SK-N-SH (cell line): ENCODE measurements around the gene CCDC152. TPM values are rescaled to one million over a fixed set of nuclear protein-coding genes. Genes with fewer than 3 reads are reported as not detected.

ENCODE experiments used
- CTCF ChIA-PET: fragments of 300-600, 350-600 bp; formaldehyde crosslinking; extraction: SDS; loops from one replicate; lab custom pipeline; 2021; lab: Yijun Ruan, JAX
- POLR2A ChIA-PET: fragments of 350-600 bp; sonication (Branson Sonifier 250); formaldehyde crosslinking; extraction: SDS; loops from one replicate; lab custom pipeline; 2020; ENCODE audit warnings: antibody characterized with exemption, inconsistent platforms; lab: Yijun Ruan, JAX
- DNase-seq: peaks from one replicate; pipeline ENCODE4 v3.0.0; 2012
- H2AFZ ChIP-seq: fragments of 200-600 bp; sonication (generic); 2 replicates; pipeline ENCODE4 v1.8.1; 2016; ENCODE audit warnings: antibody characterized with exemption, mild to moderate bottlenecking, low read depth
- H3F3A ChIP-seq: fragments of 200-600 bp; sonication (generic); replicated peaks from 2 replicates; pipeline ENCODE3; 2016; ENCODE audit warnings: antibody characterized with exemption, mild to moderate bottlenecking; ENCODE audit not compliant: insufficient read depth
- H3K27ac ChIP-seq, 2 experiments: fragments of 200-500 bp in 1 of 2; fragments of 200-600 bp in 1 of 2; sonication (Bioruptor generic) in 1 of 2; sonication (generic), shearing (Covaris generic) in 1 of 2; 2 replicates each; pipeline versions ENCODE4 v1.5.1 to v1.6.1; 2014 to 2016; ENCODE audit warnings: low read depth in 2 of 2, inconsistent platforms in 1 of 2, low read length in 1 of 2, mild to moderate bottlenecking in 1 of 2, mixed read lengths in 1 of 2
- H3K27me3 ChIP-seq: fragments of 200-600 bp; sonication (generic), shearing (Covaris generic); 2 replicates; pipeline ENCODE4 v1.6.1; 2016; ENCODE audit warnings: mixed run types; ENCODE audit not compliant: insufficient read depth
- H3K36me3 ChIP-seq, 2 experiments: fragments of 200-500 bp in 1 of 2; fragments of 200-600 bp in 1 of 2; sonication (Bioruptor generic) in 1 of 2; sonication (generic) in 1 of 2; replicated peaks in 1 of 2; 2 replicates each; pipeline versions ENCODE3 to v1.5.1; 2014 to 2016; ENCODE audit warnings: low read length in 1 of 2, mild to moderate bottlenecking in 1 of 2; ENCODE audit not compliant: insufficient read depth in 2 of 2, control insufficient read depth in 1 of 2
- H3K4me1 ChIP-seq, 2 experiments: fragments of 200-500 bp in 1 of 2; fragments of 200-600 bp in 1 of 2; sonication (Bioruptor generic) in 1 of 2; sonication (generic), shearing (Covaris generic) in 1 of 2; 2 replicates each; pipeline versions ENCODE4 v1.5.1 to v1.6.1; 2014 to 2016; ENCODE audit warnings: low read depth in 1 of 2, low read length in 1 of 2, mixed run types in 1 of 2; ENCODE audit not compliant: insufficient read depth in 2 of 2, control insufficient read depth in 1 of 2
- H3K4me2 ChIP-seq: fragments of 200-600 bp; sonication (generic), shearing (Covaris generic); 2 replicates; pipeline ENCODE4 v1.6.1; 2017; ENCODE audit warnings: mixed run types
- H3K4me3 ChIP-seq, 2 experiments: fragments of 200-500 bp in 1 of 2; fragments of 200-600 bp in 1 of 2; sonication (Bioruptor generic) in 1 of 2; sonication (generic), shearing (Covaris generic) in 1 of 2; 2 replicates each; pipeline versions ENCODE4 v1.5.1 to v1.8.1; 2014 to 2016; ENCODE audit warnings: low read depth in 2 of 2, inconsistent platforms in 1 of 2, low read length in 1 of 2, mild to moderate bottlenecking in 1 of 2, mixed read lengths in 1 of 2, moderate library complexity in 1 of 2
- H3K79me2 ChIP-seq: fragments of 200-600 bp; sonication (generic); 2 replicates; pipeline ENCODE4 v1.8.1; 2017; ENCODE audit warnings: mild to moderate bottlenecking; ENCODE audit not compliant: insufficient read depth
- H3K9ac ChIP-seq: fragments of 200-600 bp; sonication (generic); 2 replicates; pipeline ENCODE4 v1.6.1; 2017; ENCODE audit warnings: mixed run types
- H3K9me2 ChIP-seq: fragments of 200-600 bp; sonication (generic); 2 replicates; pipeline ENCODE4 v1.6.1; 2017; ENCODE audit warnings: mixed run types
- H3K9me3 ChIP-seq: fragments of 200-600 bp; sonication (generic); 2 replicates; pipeline ENCODE4 v1.6.1; 2017; ENCODE audit warnings: mixed run types, mild to moderate bottlenecking, moderate library complexity
- H4K20me1 ChIP-seq: fragments of 200-600 bp; sonication (generic); 2 replicates; pipeline ENCODE4 v1.6.1; 2017; ENCODE audit warnings: mild to moderate bottlenecking, mixed run types; ENCODE audit not compliant: insufficient read depth
- ELF1 ChIP-seq: IDR thresholded peaks from 2 replicates; pipeline ENCODE4 v1.4.0; 2012
- EZH2phosphoT487 ChIP-seq: fragments of 200-600 bp; sonication (generic); IDR thresholded peaks from 2 replicates; pipeline ENCODE4 v1.6.1; 2017; ENCODE audit warnings: low read depth, mixed run types, mild to moderate bottlenecking, antibody characterized with exemption, moderate library complexity, borderline replicate concordance
- FOXM1 ChIP-seq: IDR thresholded peaks from 2 replicates; pipeline ENCODE4 v1.4.0; 2012; ENCODE audit warnings: low read depth, mild to moderate bottlenecking
- GATA2 ChIP-seq: sonication (generic); formaldehyde crosslinking; IDR thresholded peaks from 2 replicates; pipeline ENCODE4 v1.5.0; 2020; ENCODE audit warnings: mild to moderate bottlenecking, missing genetic modification reagents
- MEF2A ChIP-seq: IDR thresholded peaks from 2 replicates; pipeline ENCODE4 v1.4.0; 2012; ENCODE audit warnings: low read depth, borderline replicate concordance
- MXI1 ChIP-seq: IDR thresholded peaks from 2 replicates; pipeline ENCODE4 v1.6.1; 2012; ENCODE audit warnings: mild to moderate bottlenecking, low read depth, low read length, improper control_type of control experiment
- POLR2AphosphoS5 ChIP-seq: IDR thresholded peaks from 2 replicates; pipeline ENCODE4 v1.6.1; 2012; ENCODE audit warnings: low read depth, low read length
- RCOR1 ChIP-seq: fragments of 150-350 bp; IDR thresholded peaks from 2 replicates; pipeline ENCODE4 v1.6.1; 2017; ENCODE audit warnings: antibody characterized with exemption, low read length
- RFX5 ChIP-seq: IDR thresholded peaks from 2 replicates; pipeline ENCODE4 v1.6.1; 2012; ENCODE audit warnings: mild to moderate bottlenecking, improper control_type of control experiment, low read length
- SIN3A ChIP-seq: IDR thresholded peaks from 2 replicates; pipeline ENCODE4 v1.6.1; 2012; ENCODE audit warnings: low read depth, mild to moderate bottlenecking, low read length, moderate library complexity, borderline replicate concordance
- YY1 ChIP-seq: IDR thresholded peaks from 2 replicates; pipeline ENCODE4 v1.4.0; 2012; ENCODE audit warnings: low read depth, mild to moderate bottlenecking
- WGBS: methylation state at CpG from one replicate; pipeline ENCODE4 v1.1.6; 2017; ENCODE audit warnings: low lambda C conversion rate; 5-methylcytosine and 5-hydroxymethylcytosine counted together
- polyA plus RNA-seq, 3 experiments: library from polyadenylated mRNA; depleted of rRNA; stranded (reverse); fragments of >200 nt; gene quantifications; 2 replicates each; pipeline ENCODE4 v1.2.3, GENCODE V29; 2012
- TF ChIP-seq, protein P1 (sequence below): IDR thresholded peaks from 2 replicates; pipeline ENCODE4 v1.4.0; 2012; ENCODE audit warnings: low read depth
- TF ChIP-seq, protein P2 (sequence below): IDR thresholded peaks from 2 replicates; pipeline ENCODE4; 2012
- TF ChIP-seq, protein P3 (sequence below): IDR thresholded peaks from 2 replicates; pipeline ENCODE4 v1.4.0; 2012; ENCODE audit warnings: low read depth, borderline replicate concordance
- TF ChIP-seq, protein P4 (sequence below): fragments of 150-350 bp; IDR thresholded peaks from 2 replicates; pipeline ENCODE4 v1.6.1; 2016; ENCODE audit warnings: mild to moderate bottlenecking, low read depth, low read length
- TF ChIP-seq, protein P5 (sequence below): IDR thresholded peaks from 2 replicates; pipeline ENCODE4 v1.4.0; 2012; ENCODE audit warnings: low read depth, borderline replicate concordance
- TF ChIP-seq, protein P6 (sequence below): fragments of 150-350 bp; IDR thresholded peaks from 2 replicates; pipeline ENCODE4 v1.6.1; 2017; ENCODE audit warnings: antibody characterized with exemption, low read length, low read depth, borderline replicate concordance

Gene CCDC152
- polyA plus RNA-seq, 1 of the 3 experiments (the other 2 are of a cell fraction), result 2.1 TPM

DNA sequence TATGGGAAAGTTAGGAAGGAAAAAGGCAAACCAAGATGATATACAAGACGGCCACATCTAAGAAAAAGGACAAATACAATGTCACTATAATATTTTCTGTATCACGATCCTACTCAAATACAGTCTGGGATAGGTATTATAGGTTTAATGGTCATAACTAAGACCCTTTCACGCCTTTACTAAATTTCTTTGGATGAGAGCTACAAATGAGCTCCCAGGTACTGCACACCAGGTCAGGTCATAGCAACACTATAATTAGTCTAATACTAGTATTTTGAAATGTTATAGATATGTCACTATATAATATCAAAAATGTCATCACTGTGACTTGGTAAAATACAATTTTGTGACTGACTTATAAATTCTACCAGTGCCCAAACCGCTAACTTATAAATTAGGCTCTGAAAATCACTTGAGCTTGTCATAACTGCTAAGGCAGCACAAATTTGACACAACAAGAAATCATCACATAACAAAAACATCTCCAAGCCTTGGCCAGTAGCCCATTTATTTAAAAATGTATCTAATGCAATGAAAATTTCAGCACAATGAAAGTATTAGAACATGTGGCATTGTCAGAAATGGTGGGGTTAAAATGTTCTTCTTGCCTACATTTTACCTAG lies 48.2 kb downstream of the CCDC152 start (continued):
- no peak for TF ChIP-seq SIN3A
- TF ChIP-seq, protein P1, sequence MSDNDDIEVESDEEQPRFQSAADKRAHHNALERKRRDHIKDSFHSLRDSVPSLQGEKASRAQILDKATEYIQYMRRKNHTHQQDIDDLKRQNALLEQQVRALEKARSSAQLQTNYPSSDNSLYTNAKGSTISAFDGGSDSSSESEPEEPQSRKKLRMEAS, result no peak
- TF ChIP-seq, protein P2, sequence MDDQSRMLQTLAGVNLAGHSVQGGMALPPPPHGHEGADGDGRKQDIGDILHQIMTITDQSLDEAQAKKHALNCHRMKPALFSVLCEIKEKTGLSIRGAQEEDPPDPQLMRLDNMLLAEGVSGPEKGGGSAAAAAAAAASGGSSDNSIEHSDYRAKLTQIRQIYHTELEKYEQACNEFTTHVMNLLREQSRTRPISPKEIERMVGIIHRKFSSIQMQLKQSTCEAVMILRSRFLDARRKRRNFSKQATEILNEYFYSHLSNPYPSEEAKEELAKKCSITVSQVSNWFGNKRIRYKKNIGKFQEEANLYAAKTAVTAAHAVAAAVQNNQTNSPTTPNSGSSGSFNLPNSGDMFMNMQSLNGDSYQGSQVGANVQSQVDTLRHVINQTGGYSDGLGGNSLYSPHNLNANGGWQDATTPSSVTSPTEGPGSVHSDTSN, result no peak

DNA sequence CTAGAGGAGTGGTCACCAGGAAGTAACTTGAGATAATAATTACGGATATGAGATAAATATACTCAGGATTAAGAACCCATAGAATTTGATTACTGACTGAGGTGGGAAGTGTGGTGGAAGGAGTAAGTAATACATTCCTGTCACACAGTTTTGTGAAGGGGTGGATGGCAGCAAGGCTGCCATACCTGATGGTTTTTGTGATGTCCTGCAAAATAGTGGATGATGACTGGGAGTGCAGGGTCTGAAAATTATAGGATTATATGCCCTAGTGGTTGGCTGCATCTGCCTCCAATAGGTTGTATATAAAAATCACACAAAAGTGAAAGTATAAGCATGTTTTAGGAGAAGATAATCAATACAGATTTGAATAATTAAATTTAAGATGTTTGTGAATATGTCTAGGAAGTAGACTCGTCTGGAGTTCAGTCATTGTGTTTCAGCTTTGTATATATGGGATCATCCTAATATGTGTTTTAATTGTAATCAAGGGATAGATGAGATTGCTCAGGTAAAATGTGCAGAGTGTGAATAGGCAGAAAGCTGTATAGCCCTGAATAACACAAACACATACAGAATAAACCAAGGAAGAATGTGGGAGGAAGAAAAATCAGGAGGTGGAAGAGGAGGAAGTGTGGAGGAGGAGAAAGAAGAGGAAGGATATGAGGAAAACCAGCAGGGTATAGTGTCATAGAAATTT lies 49.5 kb downstream of the CCDC152 start:
- H3K9ac ChIP-seq, result no peak overlapping the region
- no peaks in the 10 kb centered on the region for H3K4me1 ChIP-seq
- WGBS, result 63% methylated on average over 2 of the region's 2 CpGs
- H3F3A ChIP-seq, result no peaks in the 10 kb centered on the region
- CTCF ChIA-PET, result no interaction called here
- H3K9me3 ChIP-seq, result no peaks in the 10 kb centered on the region
- H3K79me2 ChIP-seq, result no peaks in the 10 kb centered on the region
- H3K27me3 ChIP-seq, result no peaks in the 10 kb centered on the region
- H3K36me3 ChIP-seq, result no peaks in the 10 kb centered on the region
- H3K4me2 ChIP-seq, result no peak overlapping the region
- H3K4me3 ChIP-seq, result no peak overlapping the region
- H3K27ac ChIP-seq, result no peak overlapping the region
- no peak for DNase-seq
- TF ChIP-seq GATA2 (no peak), EZH2phosphoT487 (no peak), YY1 (no peak), MXI1 (no peak), RCOR1 (no peak), FOXM1 (no peak), RFX5 (no peak), ELF1 (no peak), MEF2A (no peak), POLR2AphosphoS5 (no peak)
- TF ChIP-seq, protein P3, sequence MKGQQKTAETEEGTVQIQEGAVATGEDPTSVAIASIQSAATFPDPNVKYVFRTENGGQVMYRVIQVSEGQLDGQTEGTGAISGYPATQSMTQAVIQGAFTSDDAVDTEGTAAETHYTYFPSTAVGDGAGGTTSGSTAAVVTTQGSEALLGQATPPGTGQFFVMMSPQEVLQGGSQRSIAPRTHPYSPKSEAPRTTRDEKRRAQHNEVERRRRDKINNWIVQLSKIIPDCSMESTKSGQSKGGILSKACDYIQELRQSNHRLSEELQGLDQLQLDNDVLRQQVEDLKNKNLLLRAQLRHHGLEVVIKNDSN, result no peak
- TF ChIP-seq, protein P2, result no peak
- TF ChIP-seq, protein P4, sequence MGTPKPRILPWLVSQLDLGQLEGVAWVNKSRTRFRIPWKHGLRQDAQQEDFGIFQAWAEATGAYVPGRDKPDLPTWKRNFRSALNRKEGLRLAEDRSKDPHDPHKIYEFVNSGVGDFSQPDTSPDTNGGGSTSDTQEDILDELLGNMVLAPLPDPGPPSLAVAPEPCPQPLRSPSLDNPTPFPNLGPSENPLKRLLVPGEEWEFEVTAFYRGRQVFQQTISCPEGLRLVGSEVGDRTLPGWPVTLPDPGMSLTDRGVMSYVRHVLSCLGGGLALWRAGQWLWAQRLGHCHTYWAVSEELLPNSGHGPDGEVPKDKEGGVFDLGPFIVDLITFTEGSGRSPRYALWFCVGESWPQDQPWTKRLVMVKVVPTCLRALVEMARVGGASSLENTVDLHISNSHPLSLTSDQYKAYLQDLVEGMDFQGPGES, result no peak
- TF ChIP-seq, protein P1, result no peak
- TF ChIP-seq, protein P5, sequence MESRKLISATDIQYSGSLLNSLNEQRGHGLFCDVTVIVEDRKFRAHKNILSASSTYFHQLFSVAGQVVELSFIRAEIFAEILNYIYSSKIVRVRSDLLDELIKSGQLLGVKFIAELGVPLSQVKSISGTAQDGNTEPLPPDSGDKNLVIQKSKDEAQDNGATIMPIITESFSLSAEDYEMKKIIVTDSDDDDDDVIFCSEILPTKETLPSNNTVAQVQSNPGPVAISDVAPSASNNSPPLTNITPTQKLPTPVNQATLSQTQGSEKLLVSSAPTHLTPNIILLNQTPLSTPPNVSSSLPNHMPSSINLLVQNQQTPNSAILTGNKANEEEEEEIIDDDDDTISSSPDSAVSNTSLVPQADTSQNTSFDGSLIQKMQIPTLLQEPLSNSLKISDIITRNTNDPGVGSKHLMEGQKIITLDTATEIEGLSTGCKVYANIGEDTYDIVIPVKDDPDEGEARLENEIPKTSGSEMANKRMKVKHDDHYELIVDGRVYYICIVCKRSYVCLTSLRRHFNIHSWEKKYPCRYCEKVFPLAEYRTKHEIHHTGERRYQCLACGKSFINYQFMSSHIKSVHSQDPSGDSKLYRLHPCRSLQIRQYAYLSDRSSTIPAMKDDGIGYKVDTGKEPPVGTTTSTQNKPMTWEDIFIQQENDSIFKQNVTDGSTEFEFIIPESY, result no peak
- TF ChIP-seq, protein P6, sequence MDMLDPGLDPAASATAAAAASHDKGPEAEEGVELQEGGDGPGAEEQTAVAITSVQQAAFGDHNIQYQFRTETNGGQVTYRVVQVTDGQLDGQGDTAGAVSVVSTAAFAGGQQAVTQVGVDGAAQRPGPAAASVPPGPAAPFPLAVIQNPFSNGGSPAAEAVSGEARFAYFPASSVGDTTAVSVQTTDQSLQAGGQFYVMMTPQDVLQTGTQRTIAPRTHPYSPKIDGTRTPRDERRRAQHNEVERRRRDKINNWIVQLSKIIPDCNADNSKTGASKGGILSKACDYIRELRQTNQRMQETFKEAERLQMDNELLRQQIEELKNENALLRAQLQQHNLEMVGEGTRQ, result no peak
- POLR2A ChIA-PET, result no interaction called here
- no peaks in the 10 kb centered on the region for H4K20me1 ChIP-seq
- H2AFZ ChIP-seq, result no peak overlapping the region
- H3K9me2 ChIP-seq, result no peaks in the 10 kb centered on the region
